HEK293 (cell line): Measurements from ENCODE around the gene COA3.

Source experiments
- CTCF ChIA-PET: fragments of 350-600 bp; formaldehyde crosslinking; extraction: SDS; loops from one replicate; lab custom pipeline; 2021; ENCODE audit warnings: antibody characterized with exemption; lab: Yijun Ruan, JAX
- POLR2A ChIA-PET: fragments of 300-600 bp; formaldehyde crosslinking; extraction: SDS; loops from one replicate; lab custom pipeline; 2020; ENCODE audit warnings: antibody characterized with exemption, inconsistent platforms; lab: Yijun Ruan, JAX
- H3K27ac ChIP-seq: fragments of 200-500 bp; sonication (Bioruptor generic); 2 replicates; pipeline ENCODE4 v1.5.1; 2014; ENCODE audit warnings: low read depth, low read length, control low read depth, inconsistent platforms; ENCODE audit errors: extremely low read depth
- H3K36me3 ChIP-seq, 2 experiments: fragments of 200-500 bp in 1 of 2; sonication (Bioruptor generic) in 1 of 2; 1 replicate in 1 of 2; 2 replicates in 1 of 2; pipeline ENCODE4 v1.5.1; 2014 to 2017; ENCODE audit warnings: inconsistent platforms in 2 of 2, low read length in 2 of 2; ENCODE audit not compliant: control insufficient read depth in 2 of 2, insufficient read depth in 1 of 2
- H3K4me1 ChIP-seq: fragments of 200-500 bp; sonication (Bioruptor generic); 2 replicates; pipeline ENCODE4 v1.5.1; 2014; ENCODE audit warnings: mild to moderate bottlenecking, low read length, inconsistent platforms; ENCODE audit not compliant: control insufficient read depth, insufficient read depth
- H3K4me3 ChIP-seq: 2 replicates; pipeline ENCODE4 v1.5.1; 2011; ENCODE audit warnings: low read depth, mild to moderate bottlenecking, control low read depth, low read length, moderate library complexity
- H3K9me3 ChIP-seq: fragments of 200-500 bp; sonication (Bioruptor generic); 2 replicates; pipeline ENCODE4 v1.5.1; 2014; ENCODE audit warnings: low read depth, low read length, inconsistent platforms; ENCODE audit not compliant: control insufficient read depth, insufficient read depth
- KLF17 ChIP-seq: fragments of 450-650 bp; formaldehyde crosslinking; IDR thresholded peaks from 2 replicates; pipeline ENCODE4 v1.5.1; 2016; ENCODE audit warnings: missing biosample characterization, missing genetic modification characterization
- PRDM2 ChIP-seq: fragments of 450-650 bp; formaldehyde crosslinking; IDR thresholded peaks from 2 replicates; pipeline ENCODE4 v1.5.1; 2016; ENCODE audit warnings: missing biosample characterization, missing genetic modification characterization, borderline replicate concordance
- REST ChIP-seq: fragments of 450-650 bp; formaldehyde crosslinking; IDR thresholded peaks from 2 replicates; pipeline ENCODE4 v1.5.1; 2016; ENCODE audit warnings: missing biosample characterization, missing genetic modification characterization
- TCF7L2 ChIP-seq: IDR thresholded peaks from 2 replicates; pipeline ENCODE4 v1.6.1; 2011; ENCODE audit warnings: low read depth, mild to moderate bottlenecking, inconsistent platforms, low read length, moderate library complexity, borderline replicate concordance
- TSHZ1 ChIP-seq: fragments of 450-650 bp; formaldehyde crosslinking; IDR thresholded peaks from 2 replicates; pipeline ENCODE4 v1.5.1; 2016; ENCODE audit warnings: missing biosample characterization, missing genetic modification characterization, borderline replicate concordance
- ZNF175 ChIP-seq: fragments of 450-650 bp; formaldehyde crosslinking; IDR thresholded peaks from 2 replicates; pipeline ENCODE4 v1.5.1; 2016; ENCODE audit warnings: missing biosample characterization, missing genetic modification characterization
- ZNF184 ChIP-seq: fragments of 450-650 bp; IDR thresholded peaks from 2 replicates; pipeline ENCODE4 v1.5.1; 2018; ENCODE audit warnings: missing biosample characterization, mild to moderate bottlenecking, missing genetic modification characterization
- ZNF335 ChIP-seq: fragments of 450-650 bp; formaldehyde crosslinking; conservative IDR thresholded peaks from 2 replicates; pipeline ENCODE4 v1.5.1; 2016; ENCODE audit warnings: missing biosample characterization, missing genetic modification characterization
- ZNF404 ChIP-seq: fragments of 450-650 bp; formaldehyde crosslinking; IDR thresholded peaks from 2 replicates; pipeline ENCODE4 v1.5.1; 2017; ENCODE audit warnings: missing biosample characterization, missing genetic modification characterization
- ZNF514 ChIP-seq: fragments of 450-650 bp; formaldehyde crosslinking; IDR thresholded peaks from 2 replicates; pipeline ENCODE4 v1.5.1; 2016; ENCODE audit warnings: missing biosample characterization, missing genetic modification characterization
- ZNF518A ChIP-seq: fragments of 450-650 bp; formaldehyde crosslinking; conservative IDR thresholded peaks from 2 replicates; pipeline ENCODE4 v1.5.1; 2016; ENCODE audit warnings: low read depth, missing biosample characterization, missing genetic modification characterization

The COA3 gene

GRCh38 chr17:42773290-42774035 lies 25.0 kb downstream of the COA3 start, which contains the start of gene VPS25 (continued):
- peak; percentile 35; the same call in 1 of the 2 replicates for TF ChIP-seq TSHZ1 (tag by site-specific recombination)
- TF ChIP-seq KLF17 (tag by site-specific recombination): peak; percentile 89
- TF ChIP-seq, all 188 proteins: peak for 62

- CTCF ChIA-PET: interaction anchor here (0.6 to 4.6 kb wide), 11 partner anchors 8 to 194 kb away, joined by 3 to 32 read pairs (median 5); partner anchors contain the start of genes PSMC3IP and WNK4
- no peak for TF ChIP-seq ZNF175 (tag by site-specific recombination)
- no peak for TF ChIP-seq PRDM2
- no peak for TF ChIP-seq ZNF404 (tag by site-specific recombination)
- no peak for TF ChIP-seq ZNF514 (tag by site-specific recombination)
- TF ChIP-seq ZNF335 (tag by site-specific recombination): 0 out of 2 replicates have a peak, but pooled peaks have one; percentile 6
- no peak for TF ChIP-seq REST (tag by site-specific recombination)
- TF ChIP-seq TCF7L2: no peak
- TF ChIP-seq ZNF184 (tag by site-specific recombination): no peak
- no peak for TF ChIP-seq ZNF518A (tag by site-specific recombination)
- POLR2A ChIA-PET: interaction anchor here (1.0 to 2.5 kb wide), 18 partner anchors 9 to 236 kb away, joined by 3 to 17 read pairs (median 5); partner anchors contain the start of genes BECN1, CNTD1, COA3 and MLX
- Histone ChIP-seq H3K4me3 (peak overlapping the region; percentile 94), H3K36me3 (peaks cover 28 to 34% of the 10 kb centered on the region in 2 experiments), H3K9me3 (no peaks in the 10 kb centered on the region), H3K4me1 (peaks cover 4% of the 10 kb centered on the region; the same call in 1 of the 2 replicates), H3K27ac (peak overlapping the region; percentile 64; the same call in 1 of the 2 replicates)
Observed at GRCh38 chr17:42772945-42773289, 25.6 kb downstream of the COA3 start.
